T-helper 1 cell treated with Interleukin-12 subunit alpha and Interleukin-12 subunit beta and Interleukin-4 antibody, amounts not matched to agents 30 μg/mL and 1 μg/mL, for 36 hours (primary cell): Measurements from ENCODE around the gene CNTNAP3B.
"Not testable (repeated sequence)": the region's sequence is repeated elsewhere in the genome, so short reads cannot be mapped to it uniquely, and the experiment has no call there.

ENCODE experiments used
- H3K27ac Mint-ChIP-seq: one replicate; pipeline ENCODE4 v1.8.0; 2021; ENCODE audit warnings: mild to moderate bottlenecking, mixed read lengths
- H3K27me3 Mint-ChIP-seq: one replicate; pipeline ENCODE4 v1.8.0; 2021; ENCODE audit warnings: low read depth, mixed read lengths
- H3K36me3 Mint-ChIP-seq: one replicate; pipeline ENCODE4 v1.8.0; 2021; ENCODE audit warnings: low read depth, mixed read lengths
- H3K4me1 Mint-ChIP-seq: one replicate; pipeline ENCODE4 v1.8.0; 2021; ENCODE audit warnings: low read depth, mixed read lengths
- H3K4me3 Mint-ChIP-seq: one replicate; pipeline ENCODE4 v1.8.0; 2021; ENCODE audit warnings: mild to moderate bottlenecking, moderate library complexity, mixed read lengths
- H3K9me3 Mint-ChIP-seq: one replicate; pipeline ENCODE4 v1.8.0; 2021; ENCODE audit warnings: mixed read lengths

Gene CNTNAP3B

DNA sequence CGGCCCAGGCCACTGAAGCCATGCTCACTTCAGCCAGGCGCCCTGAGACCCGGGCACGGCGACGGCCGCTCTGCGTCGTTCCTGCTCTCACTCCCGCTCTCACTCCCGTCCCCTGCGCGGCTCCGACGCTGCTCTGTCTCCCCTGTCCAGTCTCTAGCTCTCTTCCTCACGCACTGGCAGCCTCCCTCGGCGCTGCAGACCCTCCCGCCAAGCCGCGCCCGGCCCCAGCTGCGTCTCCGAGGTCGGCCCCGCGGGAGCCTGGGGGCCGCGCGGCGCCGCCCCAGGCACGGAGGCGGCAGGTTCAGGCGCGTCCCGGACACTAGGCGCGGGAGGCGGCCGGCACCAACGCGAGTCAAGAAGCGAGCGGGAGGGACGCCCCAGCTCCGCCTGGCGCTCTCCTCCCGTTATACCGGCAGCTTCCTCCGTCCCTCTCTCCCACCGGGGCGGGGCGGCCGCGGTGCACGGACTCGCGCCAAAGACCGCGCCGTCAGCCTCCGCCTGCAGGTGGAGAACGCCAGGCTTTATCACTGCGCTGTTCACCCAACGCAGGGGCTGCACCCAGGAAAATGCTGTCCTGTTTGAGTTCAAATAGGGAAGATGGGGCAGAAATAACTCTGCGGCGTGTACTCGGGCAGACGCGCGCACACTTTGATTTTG lies at the start of gene CNTNAP3B:
Gene CNTNAP3B (minus strand): TSS at position 354 of the 657 bp plus-strand sequence. CDS start 332 bp downstream, at position 22.
- not testable (repeated sequence) for H3K27ac Mint-ChIP-seq, H3K4me3 Mint-ChIP-seq, H3K27me3 Mint-ChIP-seq, H3K4me1 Mint-ChIP-seq, H3K36me3 Mint-ChIP-seq, H3K9me3 Mint-ChIP-seq

DNA sequence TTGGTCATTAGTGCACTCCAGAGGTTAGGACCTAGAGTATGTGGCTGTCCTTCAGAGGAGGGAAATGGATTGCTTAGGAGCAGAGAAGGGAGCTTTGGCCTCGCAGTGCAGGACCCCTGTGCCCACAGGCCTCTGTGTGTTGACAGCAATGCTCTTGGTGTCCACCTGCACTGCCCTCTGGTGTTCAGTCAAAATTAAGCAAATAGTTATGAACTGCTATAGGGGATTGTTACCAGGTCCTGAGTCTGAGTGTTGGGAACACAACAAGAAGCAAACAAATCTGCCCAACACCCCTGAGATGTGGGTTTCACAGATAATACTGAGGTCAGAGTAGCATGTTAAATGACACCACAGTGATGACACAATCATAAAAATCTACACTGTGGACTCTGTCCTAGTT lies 31.1 kb upstream of the CNTNAP3B start:
- H3K4me1 Mint-ChIP-seq, H3K4me3 Mint-ChIP-seq, H3K36me3 Mint-ChIP-seq, H3K27ac Mint-ChIP-seq, H3K9me3 Mint-ChIP-seq, H3K27me3 Mint-ChIP-seq: not testable (repeated sequence)

- not testable (repeated sequence) for H3K27ac Mint-ChIP-seq, H3K36me3 Mint-ChIP-seq, H3K9me3 Mint-ChIP-seq, H3K4me1 Mint-ChIP-seq, H3K27me3 Mint-ChIP-seq, H3K4me3 Mint-ChIP-seq
Observed at GRCh38 chr9:42127056-42127841, 2.0 kb downstream of the CNTNAP3B start.

GRCh38 chr9:42121007-42121406 lies 8.2 kb downstream of the CNTNAP3B start:
- not testable (repeated sequence) for H3K27me3 Mint-ChIP-seq, H3K36me3 Mint-ChIP-seq, H3K4me1 Mint-ChIP-seq, H3K4me3 Mint-ChIP-seq, H3K27ac Mint-ChIP-seq, H3K9me3 Mint-ChIP-seq

GRCh38 chr9:42095929-42096328 lies 33.3 kb downstream of the CNTNAP3B start:
- H3K27me3 Mint-ChIP-seq, H3K36me3 Mint-ChIP-seq, H3K27ac Mint-ChIP-seq, H3K9me3 Mint-ChIP-seq, H3K4me3 Mint-ChIP-seq, H3K4me1 Mint-ChIP-seq: not testable (repeated sequence)

GRCh38 chr9:42084559-42084952 lies 44.7 kb downstream of the CNTNAP3B start:
- H3K9me3 Mint-ChIP-seq, H3K36me3 Mint-ChIP-seq, H3K4me1 Mint-ChIP-seq, H3K27ac Mint-ChIP-seq, H3K4me3 Mint-ChIP-seq, H3K27me3 Mint-ChIP-seq: not testable (repeated sequence)

- H3K9me3 Mint-ChIP-seq, H3K4me1 Mint-ChIP-seq, H3K4me3 Mint-ChIP-seq, H3K36me3 Mint-ChIP-seq, H3K27ac Mint-ChIP-seq, H3K27me3 Mint-ChIP-seq: not testable (repeated sequence)
Observed at GRCh38 chr9:42083877-42084558, 45.2 kb downstream of the CNTNAP3B start.

GRCh38 chr9:42080376-42080775 lies 48.9 kb downstream of the CNTNAP3B start:
- H3K9me3 Mint-ChIP-seq, H3K36me3 Mint-ChIP-seq, H3K4me3 Mint-ChIP-seq, H3K27ac Mint-ChIP-seq, H3K27me3 Mint-ChIP-seq, H3K4me1 Mint-ChIP-seq: not testable (repeated sequence)

DNA sequence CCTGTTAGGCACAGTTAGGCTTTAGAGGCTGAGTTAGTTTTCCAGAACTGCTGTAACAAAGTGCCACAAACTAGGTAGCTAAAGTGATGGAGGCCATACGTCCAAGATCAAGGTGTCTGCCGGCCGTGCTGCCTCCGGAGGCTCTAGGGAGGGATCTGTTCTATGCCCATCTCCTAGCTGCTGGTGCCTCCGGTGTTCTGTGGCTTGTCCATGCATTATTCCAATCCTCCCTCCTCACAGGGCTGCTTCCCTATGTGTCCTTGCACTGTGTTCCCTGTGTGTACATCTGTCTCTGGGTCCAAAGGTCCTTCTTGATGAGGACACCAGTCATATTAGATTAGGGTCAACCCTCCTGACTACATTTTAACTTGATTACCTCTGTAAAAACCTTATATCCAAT lies 54.4 kb downstream of the CNTNAP3B start:
- not testable (repeated sequence) for H3K4me3 Mint-ChIP-seq, H3K9me3 Mint-ChIP-seq, H3K4me1 Mint-ChIP-seq, H3K27me3 Mint-ChIP-seq, H3K27ac Mint-ChIP-seq, H3K36me3 Mint-ChIP-seq

DNA sequence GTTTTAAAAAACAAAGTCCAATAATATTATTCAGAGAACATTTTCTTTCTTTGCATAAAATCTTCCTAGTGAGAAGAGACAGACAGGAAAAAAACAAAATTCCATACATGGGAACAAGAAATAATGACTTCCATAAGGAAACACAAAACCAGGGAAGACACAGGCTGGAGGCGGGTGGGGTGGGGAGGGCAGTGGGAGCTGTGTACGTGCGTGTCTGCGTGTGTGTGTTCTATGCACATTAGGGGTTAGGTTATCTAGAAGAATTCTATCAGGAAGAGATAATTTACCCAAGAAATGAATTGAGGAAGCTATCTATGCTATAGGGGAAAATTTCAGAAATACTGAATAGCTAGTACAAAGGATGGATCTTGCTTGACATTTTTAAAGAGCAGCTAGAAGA lies 58.2 kb downstream of the CNTNAP3B start:
- H3K36me3 Mint-ChIP-seq = not testable (repeated sequence)

GRCh38 chr9:42070035-42070799 lies 59.0 kb downstream of the CNTNAP3B start:
- H3K9me3 Mint-ChIP-seq, H3K4me1 Mint-ChIP-seq, H3K36me3 Mint-ChIP-seq, H3K4me3 Mint-ChIP-seq, H3K27me3 Mint-ChIP-seq, H3K27ac Mint-ChIP-seq: not testable (repeated sequence)

More for the DNA sequence above, 58.2 kb downstream of the CNTNAP3B start:
- H3K27me3 Mint-ChIP-seq, H3K4me3 Mint-ChIP-seq, H3K27ac Mint-ChIP-seq, H3K4me1 Mint-ChIP-seq, H3K9me3 Mint-ChIP-seq: not testable (repeated sequence)

DNA sequence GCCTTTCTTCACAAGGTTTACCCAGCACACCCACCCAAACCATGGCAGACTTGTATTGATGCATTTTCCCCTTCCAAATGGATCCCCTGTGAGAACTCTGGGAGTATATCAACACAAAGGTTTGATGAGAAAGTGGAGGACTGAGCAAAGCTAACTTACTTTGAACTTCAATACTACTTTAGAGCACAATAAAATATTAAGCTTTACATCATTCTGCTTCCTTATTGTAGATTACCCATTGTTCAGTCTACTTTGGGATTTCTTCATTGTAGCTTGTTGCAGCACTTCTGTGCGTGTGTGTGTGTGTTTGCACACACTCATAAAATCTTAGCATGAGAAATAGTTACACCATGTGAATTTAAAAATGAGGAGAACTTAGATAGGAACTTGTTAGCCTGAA lies 75.4 kb downstream of the CNTNAP3B start:
- H3K9me3 Mint-ChIP-seq, H3K4me3 Mint-ChIP-seq, H3K4me1 Mint-ChIP-seq, H3K27me3 Mint-ChIP-seq, H3K36me3 Mint-ChIP-seq, H3K27ac Mint-ChIP-seq: not testable (repeated sequence)

DNA sequence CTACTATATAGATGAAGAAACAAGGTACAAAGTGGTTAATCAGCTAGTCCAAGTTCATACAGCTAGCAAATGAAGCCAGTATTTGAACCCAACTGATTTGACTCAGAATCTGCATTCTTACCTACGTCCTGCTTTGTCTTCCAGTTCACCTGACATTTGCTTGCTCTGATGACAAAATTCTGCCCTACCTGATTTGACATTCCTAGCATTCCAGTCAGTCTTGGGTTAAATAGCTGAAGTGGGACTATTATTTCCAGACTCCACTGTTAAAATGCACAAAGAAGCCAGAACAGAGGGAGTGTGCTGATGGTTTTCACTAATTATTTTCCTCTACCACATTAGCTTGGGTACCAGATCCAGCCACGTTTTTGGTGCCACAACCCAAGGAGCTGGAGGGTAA lies 78.5 kb downstream of the CNTNAP3B start:
- H3K9me3 Mint-ChIP-seq, H3K4me1 Mint-ChIP-seq, H3K27ac Mint-ChIP-seq, H3K36me3 Mint-ChIP-seq, H3K4me3 Mint-ChIP-seq, H3K27me3 Mint-ChIP-seq: not testable (repeated sequence)

- not testable (repeated sequence) for H3K27ac Mint-ChIP-seq, H3K4me1 Mint-ChIP-seq, H3K27me3 Mint-ChIP-seq, H3K4me3 Mint-ChIP-seq, H3K9me3 Mint-ChIP-seq, H3K36me3 Mint-ChIP-seq
Observed at GRCh38 chr9:42044422-42045010, 84.7 kb downstream of the CNTNAP3B start.
